Glomerular endothelial cell (primary cell): ENCODE measurements around the gene WDR37. TPM values are rescaled to one million over a fixed set of nuclear protein-coding genes. Genes with fewer than 3 reads are reported as not detected.

Experiments
- DNase-seq: peaks from one replicate; pipeline ENCODE4 v3.0.0-alpha.2; 2011; ENCODE audit warnings: low read depth, low spot score; ENCODE audit errors: extremely low read depth
- total RNA-seq: library from RNA; depleted of rRNA; stranded (reverse); fragments of >200 nt; gene quantifications from 2 replicates; pipeline ENCODE4 v1.2.3, GENCODE V29; 2015

Gene WDR37
- total RNA-seq, 1 donor from 2014 or later: 18.6 TPM

DNA sequence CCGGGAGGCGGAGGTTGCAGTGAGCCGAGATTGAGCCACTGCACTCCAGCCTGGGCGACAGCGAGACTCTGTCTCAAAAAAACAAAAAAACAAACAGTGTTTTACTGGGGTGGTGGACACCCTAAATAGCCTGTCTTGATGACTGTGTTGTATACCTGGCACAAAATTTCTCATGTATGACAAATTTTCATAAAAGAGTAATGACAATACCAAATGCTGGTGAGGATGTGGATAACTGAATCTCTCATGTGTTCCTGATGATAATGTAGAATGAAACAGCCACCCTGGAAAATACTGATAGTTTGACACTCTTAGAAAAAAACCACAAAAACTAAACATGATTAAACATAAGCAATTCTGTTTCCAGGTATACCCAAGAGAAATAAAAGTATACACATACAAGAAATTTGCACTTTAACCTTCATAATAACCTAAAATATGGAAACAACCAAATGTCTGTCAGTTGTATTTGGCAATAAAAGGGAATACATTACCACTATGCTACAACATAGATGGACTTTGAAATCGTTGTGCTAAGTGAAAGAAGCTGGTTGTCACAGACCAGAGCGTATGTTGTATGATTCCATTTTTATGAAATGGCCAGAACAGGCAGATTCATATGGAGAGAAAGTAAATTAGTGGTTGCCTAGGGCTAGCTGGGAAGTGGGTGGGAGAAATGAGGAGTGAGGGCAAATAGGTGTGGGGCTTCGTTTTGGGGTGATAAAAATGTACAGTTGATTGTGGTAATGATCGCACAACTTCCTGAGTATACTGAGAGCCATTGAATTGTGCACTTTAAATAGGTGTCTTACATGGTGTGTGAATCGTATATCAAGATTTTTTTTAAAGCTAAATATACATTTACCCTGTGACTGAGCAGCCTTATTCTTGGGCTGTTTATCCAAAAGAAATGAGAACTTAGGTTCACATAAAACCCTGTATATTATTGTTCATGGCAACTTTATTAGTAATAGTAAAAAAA, 12.5 kb downstream of the WDR37 start:
- no peak for DNase-seq

DNA sequence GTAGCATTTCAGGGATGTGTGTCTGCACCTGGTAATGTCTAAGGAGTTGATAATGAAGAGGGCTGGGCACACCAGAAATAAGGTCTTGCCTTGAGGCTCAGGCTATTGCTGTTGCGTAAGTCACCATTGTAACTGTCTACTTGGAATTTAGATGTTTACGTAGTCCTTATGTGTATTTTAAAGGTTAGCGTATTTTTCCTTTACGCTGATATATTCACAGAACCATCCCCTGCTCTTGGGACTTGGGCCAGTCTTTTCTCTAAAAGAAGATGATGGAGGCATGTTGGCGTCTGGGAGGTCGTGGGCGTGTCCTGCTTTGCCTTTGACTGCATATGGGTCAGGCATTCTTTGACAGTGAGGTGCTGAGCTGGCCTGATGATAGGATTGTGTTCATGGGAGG, 14.7 kb downstream of the WDR37 start:
- DNase-seq: no peak

DNA sequence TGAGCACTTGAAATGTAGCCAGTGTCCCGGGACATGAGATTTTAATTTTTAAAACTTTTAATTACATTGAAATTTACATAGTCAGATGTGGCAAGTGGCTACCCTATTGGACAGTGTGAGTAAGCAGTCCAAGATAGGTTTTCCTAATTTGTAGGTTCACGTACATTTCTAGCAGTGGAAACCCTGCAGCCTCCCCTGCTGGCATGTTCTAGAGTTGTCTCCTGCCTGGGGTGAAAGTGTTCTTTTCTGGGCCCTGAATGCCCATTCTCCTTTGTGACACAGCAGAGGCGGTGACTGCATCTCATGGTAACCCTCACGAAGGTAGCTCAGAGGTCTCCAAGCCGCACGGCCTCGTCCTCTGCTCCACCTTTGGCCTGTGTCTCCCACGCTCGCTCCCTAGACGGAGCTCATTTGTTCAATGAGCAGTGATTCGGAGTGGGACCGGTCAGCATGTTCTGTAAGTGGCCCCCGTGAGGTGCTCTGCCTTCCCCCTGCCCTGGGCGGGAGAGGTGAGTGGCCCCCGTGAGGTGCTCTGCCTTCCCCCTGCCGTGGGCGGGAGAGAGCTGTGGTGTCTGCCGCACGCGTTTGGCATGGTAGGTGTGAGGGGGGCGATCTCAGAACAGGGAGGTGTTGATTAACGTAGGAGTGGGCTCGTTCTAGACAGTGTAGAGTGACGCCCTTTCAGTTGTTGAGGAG, 18.0 kb downstream of the WDR37 start:
- DNase-seq: no peak

DNA sequence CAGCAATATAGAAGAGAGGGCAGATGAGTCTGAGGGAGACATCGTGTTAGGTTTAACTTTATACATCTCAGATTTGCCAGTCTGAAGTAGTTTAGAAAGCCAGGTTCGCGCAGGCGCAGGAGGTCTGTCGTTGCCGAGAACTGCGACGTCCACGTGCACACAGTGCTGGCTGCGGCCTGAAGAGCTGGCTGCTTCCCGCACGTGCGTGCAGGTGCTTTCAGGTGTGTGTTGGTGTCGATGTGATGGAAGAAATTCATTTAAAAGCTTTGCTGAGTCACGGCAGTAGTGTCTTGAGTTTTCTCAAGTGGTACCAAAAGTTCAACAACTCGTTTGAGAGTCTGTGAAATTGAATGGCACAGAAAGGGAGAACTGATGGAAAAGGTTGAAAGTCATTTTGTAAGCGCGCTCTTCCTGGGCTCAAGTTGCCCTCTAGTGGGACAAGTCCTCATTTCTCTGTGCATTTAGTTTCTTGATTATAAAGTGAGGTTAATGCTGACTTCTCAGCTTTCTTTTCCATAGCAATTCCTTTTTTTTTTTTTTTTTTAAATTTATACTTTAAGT, 18.6 kb downstream of the WDR37 start:
- no peak for DNase-seq

DNA sequence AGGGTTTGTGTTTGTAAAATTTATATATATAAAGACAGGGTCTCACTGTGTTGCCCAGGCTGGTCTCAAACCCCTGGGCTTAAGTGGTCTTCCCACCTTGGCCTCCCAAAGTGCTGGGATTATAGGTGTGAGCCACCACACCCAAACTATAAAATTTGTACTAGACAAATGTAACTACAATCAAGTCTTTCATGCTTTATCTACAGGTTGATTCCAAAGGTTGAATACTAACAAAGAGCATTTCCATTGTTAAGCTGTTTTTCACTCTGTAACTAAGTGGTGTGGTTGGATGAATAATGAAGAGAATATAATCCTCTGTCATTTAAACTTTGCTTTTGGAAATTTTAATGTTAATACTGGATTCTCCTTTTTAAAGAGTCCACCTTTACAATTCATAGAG, 22.5 kb downstream of the WDR37 start:
- DNase-seq: no peak

DNA sequence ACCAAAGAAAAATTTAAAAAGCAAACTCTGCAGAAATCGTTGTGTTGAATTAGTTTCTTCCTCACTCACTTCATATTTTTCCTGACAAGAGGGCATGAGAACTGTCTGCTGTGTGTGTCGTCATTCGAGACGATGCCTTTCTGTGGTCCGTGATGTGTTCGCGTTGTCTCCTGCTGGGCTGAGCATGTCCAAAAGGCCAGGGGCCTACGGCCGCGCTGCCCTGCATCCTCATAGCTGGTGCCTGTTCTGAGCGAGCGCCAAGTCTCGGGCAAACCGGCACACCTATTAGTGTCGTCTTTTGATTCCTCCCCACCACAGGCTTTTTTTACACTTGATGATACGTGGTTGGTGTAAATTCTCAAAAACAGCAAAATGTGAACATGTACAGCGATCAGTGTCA, 27.4 kb downstream of the WDR37 start:
- DNase-seq: no peak

DNA sequence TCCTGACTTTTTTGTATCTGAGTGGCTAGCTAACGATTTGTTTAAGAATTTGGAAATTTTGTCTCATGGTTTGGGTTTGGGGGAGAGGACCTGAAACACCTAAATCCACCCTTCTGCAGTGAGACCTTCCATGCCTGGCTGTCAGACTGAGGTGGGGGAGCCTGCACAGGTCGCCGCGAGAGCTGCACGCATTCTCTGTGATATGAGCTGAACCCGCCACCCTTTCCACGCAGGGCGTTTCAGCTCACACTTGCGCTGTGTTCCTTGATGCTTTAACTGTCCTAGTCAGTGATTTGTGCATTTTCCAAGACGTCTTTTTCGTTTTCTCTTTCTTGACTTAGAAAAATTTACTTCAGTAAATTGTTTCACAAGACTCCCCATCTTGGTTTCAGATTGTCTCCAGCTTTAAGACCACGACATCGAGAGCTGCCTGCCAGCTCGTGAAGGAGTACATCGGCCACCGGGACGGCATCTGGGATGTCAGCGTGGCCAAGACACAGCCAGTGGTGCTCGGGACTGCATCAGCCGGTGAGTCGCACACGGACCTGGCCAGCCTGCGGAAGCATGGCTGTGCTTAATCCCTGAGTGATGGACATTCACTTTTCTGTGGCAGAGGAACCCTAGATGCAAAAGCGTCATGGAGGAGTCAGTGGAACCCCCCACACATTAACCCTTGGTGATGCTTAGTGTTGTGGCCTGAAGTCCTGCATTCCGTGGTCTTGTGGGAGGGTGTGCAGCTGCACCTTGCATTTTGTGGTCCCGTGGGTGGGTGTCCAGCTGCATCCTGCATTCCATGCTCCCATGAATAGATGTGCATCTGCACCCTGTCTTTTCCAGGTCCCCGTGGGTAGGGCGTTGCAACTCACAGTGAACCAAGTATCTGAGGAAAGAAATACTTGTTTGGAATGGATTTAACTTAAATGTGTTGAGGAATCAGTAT, 28.1 kb downstream of the WDR37 start:
- no peak for DNase-seq

DNA sequence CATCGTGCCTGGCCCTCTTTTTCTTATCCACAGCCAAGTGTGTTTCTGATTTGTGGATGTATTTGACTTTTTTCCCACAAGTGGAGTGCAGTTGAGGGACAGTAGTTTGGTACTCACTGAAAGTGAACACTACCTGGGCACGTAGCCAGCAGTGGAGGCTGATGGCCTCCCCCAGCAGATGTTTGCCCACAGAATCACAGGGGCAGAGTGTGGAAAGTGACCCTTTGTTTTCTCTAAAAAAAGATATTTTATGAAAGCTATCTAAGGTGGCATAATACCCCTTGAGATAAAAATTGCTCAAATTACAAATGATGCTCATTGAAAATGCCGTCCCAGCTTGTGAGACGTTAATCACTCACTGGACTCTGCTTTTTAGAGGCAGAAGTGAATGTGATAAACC, 29.1 kb downstream of the WDR37 start:
- DNase-seq: no peak

DNA sequence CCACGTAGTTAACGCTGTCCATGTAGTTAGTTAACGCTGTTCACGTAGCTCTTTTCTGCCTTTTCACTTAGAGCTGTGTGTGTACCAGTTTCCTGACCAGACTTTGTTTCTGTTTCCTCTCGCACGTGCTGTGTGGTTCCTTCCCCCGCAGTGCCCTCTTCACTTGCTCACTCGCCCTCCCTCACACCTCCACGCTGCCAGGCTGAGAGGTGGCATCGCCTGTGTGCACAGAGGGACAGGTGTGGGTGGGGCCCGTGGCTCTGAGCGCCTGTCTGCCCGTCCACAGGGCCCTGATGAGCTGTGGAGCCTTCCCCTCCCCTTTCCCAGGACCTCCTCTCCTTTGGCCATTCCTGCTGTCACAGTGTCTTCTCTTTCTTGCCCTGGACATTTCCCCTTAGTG, 30.6 kb downstream of the WDR37 start:
- DNase-seq: no peak

DNA sequence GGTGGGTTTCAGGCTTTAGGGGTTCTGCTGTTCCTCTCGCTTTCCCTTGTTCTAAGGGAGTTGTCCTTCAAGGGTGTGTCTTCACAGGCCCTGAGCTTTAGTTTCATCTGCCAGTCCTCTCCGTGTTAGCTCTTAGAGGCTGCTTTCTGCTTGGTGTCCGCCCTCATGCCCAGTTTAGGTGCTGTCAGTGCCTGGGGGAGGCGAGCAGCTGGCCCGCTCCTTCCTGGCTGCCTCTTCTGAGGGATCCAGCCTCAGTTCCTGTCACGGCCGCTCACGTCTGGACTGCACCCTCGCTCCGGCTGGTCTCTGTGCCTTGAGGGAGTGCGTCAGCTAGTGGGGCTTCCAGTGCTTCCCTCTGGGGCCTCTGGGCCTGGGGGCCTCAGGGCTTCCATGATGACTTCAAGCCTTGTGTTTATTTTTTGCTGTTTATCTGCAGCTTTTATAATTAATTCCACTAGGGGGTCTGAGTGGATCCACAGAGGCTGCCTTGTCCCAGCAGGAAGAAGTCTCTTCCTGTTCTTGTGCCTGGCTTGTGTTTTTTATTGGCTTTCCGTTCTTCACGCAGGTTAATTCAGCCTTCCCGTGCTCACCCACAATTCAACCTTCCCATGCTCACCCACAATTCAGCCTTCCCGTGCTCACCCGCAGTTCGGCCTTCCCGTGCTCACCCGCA, 33.0 kb downstream of the WDR37 start:
- no peak for DNase-seq

DNA sequence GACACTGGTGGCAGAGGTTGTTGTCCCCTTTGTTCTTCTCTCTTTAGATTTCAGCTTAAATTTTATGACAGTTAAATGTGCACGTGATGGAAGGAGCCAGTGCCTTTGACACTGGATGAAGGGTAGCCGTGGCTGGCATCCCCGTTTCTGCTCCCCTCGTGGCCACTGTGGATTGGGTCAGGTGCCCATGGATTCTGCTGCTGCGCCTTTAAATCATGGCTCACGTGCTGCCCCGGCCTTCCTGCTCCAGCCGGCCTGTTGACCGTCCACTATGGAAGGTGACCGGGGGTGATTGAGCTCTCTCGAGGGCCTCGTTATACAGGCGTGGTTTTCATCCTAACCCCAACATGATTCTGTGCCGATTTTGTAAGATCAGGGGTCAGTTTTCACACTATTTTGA, 34.5 kb downstream of the WDR37 start:
- no peak for DNase-seq

DNA sequence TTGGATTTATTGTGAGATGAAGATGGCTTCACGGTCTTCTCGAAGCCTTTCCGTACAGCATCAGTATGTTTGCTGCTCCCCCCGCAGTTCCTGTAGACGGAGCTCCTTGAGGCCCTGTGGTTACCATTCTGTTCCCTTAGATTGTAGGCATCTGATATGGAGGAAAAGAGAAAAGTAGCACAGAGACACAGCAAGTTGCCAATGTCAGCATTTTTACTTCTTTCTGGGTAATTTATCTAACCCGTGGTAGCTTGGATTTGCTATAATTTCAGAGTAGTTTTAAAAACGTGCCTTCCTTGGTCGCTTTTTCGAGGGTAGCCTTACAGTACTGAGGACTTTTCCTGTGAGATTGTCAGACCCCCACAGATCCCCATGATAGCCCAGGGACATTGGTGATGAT, 37.5 kb downstream of the WDR37 start:
- DNase-seq: no peak

DNA sequence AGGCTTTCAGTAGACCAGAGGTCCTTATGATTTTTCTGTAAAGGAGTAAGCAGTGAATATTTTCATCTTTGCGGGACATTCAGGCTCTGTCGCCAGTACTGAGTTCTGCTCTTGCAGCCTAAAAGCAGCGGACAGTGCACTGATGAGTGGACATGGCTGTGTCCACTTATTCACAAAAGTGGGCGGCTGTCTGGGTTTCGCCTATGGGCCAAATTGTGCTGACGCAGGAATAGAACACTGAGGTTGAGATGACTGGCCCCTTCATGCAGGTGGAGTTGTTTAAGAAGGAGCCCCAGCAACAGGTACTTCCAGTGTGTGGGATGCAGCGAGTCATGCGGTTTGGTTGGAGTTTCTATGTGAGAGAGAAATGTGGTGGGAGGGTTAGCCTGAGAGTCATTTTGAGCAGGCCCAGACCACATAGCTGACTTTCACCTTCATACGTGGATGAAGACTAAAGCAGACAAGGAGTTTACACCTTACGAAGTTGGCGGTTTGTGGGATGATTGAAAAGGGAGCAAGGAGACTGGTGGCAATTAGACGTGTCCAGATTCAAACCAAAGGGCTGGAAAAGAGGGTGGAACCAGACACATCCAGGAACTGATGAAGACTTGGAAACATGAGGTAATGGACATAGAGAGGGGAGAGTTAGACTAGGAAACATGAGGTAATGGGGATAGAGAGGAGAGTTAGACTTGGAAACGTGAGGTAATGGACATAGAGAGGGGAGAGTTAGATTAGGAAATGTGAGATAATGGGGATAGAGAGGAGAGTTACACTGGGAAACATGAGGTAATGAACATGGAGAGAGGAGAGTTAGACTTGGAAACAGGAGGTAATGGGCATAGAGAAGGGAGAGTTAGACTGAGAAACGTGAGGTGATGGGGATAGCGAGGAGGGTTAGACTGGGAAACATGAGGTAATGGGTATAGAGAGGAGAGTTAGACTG, 38.2 kb downstream of the WDR37 start:
- DNase-seq: no peak

DNA sequence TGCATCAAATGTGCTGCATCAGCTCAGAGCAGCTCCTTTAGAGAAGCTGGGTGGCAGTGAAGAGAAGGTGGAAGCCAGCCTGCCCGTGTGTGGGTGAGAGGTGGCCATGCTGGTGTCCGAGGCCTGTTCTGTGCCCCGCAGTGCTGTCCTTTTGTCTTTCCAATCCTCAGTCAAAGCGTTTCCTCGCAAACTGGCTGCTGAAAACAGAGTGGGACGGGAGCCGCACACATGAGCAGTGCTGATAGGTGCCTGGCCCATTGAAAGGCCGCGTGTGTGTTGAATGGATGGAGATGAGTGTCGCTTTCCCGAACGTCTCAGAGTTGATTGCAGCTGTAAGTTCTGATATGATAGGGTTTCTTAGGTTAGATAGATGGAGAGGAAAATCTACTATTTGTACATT, 39.3 kb downstream of the WDR37 start:
- no peak for DNase-seq

DNA sequence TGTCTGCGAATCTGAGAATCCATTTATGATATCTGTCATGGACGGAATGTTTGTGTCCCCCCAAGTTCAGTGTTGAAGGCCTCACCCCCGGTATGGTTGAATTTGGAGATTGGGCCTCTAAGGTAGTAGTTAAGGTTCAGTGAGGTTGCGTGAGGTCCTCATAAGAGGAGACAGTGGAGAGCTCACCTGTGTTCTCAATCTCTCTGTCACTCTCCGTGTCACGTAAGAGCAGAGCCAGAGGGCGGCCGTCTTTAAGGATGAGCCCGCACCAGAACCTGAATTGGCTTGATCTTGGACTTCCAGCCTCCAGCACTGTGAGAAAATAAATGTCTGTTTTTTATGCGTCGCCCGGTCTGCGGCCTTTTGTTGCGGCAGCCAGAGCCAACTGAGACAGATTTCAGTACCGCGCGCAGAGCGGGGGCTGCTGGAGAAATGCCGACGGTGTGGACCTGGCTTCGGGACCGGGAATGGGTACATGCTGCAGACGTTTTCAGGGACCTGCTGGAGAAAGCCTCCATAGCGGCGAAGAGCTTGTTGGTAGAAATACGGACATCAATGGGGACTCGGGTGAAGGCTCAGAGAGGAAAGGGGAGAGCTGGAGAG, 40.2 kb downstream of the WDR37 start:
- DNase-seq: no peak

DNA sequence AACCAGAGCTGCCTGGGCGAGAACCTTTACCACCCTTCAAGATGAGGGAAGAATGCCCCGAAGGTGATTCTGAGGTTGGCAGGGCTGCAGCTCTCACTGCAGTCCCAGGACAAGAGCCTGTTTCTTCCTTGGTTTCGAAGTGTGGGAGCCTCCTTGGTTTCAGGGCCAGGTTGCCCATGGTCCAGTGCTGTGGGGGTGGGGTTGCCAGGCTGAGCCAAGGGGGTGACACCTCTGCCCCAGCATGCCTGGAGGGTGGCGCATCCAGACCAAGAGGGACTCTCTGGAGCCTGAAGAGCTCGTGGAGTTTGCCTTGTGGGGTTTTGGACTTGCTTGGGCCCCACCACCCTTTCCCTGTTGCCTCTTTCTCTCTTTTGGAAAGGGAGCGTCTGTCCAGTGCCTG, 41.3 kb downstream of the WDR37 start:
- no peak for DNase-seq

DNA sequence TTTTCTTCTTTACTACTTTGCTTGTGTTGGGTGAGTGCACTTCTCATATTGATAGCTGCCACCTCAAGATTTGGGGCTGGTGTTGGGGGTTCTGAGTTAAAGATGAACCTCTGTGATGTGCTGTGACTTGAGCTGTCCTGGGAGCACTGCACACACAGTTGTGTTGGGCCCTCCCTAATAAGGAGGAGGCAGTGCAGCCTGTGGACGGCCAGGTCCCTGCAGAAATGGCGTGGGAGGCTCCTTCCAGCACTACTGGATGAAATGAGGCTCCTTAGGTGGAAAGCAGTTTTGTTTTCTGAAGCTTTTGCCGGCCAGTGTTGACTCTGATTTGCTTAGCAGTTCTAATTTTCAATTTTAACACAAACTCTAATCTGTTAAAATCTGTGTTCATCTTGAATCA, 44.0 kb downstream of the WDR37 start:
- no peak for DNase-seq

DNA sequence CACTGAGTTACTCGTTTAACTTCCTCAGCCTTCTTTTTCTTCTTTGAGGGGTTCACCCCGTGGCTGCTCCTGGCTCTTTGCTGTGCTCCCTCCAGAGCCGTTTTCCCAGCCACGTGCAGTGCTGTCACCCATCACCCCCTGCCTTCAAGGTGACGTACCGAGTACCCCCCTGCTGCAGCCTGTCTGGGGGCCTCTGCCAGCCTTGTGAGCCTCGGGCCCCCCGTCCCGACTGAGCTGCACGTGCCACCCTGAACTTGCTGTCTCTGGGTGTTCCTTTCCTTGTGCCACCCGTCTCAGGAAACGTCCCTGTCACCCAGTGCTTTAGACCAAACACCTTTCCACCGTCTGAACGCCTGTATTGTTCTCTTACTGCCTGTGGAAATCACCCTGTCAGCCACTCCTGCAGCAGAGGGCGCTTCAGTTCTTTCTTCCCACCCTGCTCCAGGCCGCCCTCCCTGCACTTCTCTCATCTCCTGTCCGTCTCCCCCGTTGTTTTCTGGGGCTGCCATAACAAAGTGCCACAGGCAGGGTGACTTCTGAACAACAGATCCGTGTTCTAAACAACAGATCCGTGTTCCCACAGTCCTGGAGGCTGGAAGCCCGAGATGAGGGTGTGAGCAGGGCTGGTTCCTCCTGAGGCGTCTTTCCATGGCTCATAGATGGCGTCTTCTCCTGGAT, 44.6 kb downstream of the WDR37 start:
- DNase-seq: no peak
